ENCODE results near the gene TUBA1C. TPM values are rescaled to one million over a fixed set of nuclear protein-coding genes. Genes with fewer than 3 reads are reported as not detected.

TUBA1C gene
- total and polyA plus RNA-seq, 9 of the 15 experiments (the other 6 are each of a cell fraction or from before 2014, with no cell fraction given) = 755 to 3,012 (median 914) TPM

- no peak for TF ChIP-seq CREB5 (CRISPR knock-in tag; IDR thresholded peaks at IDR 0.05)
- TF ChIP-seq CHCHD3 (CRISPR knock-in tag; IDR thresholded peaks at IDR 0.05) = peak; percentile 93
- TF ChIP-seq TRIM28 (IDR thresholded peaks at IDR 0.05) = no peak
- no peak for TF ChIP-seq HMG20B (CRISPR knock-in tag; IDR thresholded peaks at IDR 0.05)
- no peak for TF ChIP-seq PTRF (tag; IDR thresholded peaks at IDR 0.05)
- TF ChIP-seq ZNF253 (CRISPR knock-in tag; conservative IDR thresholded peaks at IDR 0.05) = no peak; the same call in 1 of the 2 replicates
- no peak for TF ChIP-seq ZNF785 (CRISPR knock-in tag; IDR thresholded peaks at IDR 0.05)
- peak; percentile 80 for TF ChIP-seq MAFG (tag; conservative IDR thresholded peaks at IDR 0.05)
- peak; percentile 93 for TF ChIP-seq PRPF4 (IDR thresholded peaks at IDR 0.05; ENCODE audit: insufficient read depth, low read depth, low read length, poor library complexity, severe bottlenecking)
- no peak for TF ChIP-seq ZNF830 (CRISPR knock-in tag; IDR thresholded peaks at IDR 0.05)
- no peak for TF ChIP-seq ETV5 (CRISPR knock-in tag; IDR thresholded peaks at IDR 0.05; ENCODE audit: low read depth)
- TF ChIP-seq FOXJ3 (CRISPR knock-in tag; IDR thresholded peaks at IDR 0.05) = no peak
- 0 out of 4 replicates have a peak, but pooled peaks of 1 of the 2 experiments have one; percentile 52 for TF ChIP-seq MLX (CRISPR knock-in tag; conservative IDR thresholded peaks at IDR 0.05)
- no peak for TF ChIP-seq TCFL5 (CRISPR knock-in tag; conservative IDR thresholded peaks at IDR 0.05)
- TF ChIP-seq THRB (CRISPR knock-in tag; conservative IDR thresholded peaks at IDR 0.05) = no peak; the same call in none of the 2 replicates
- TF ChIP-seq PTBP1 (IDR thresholded peaks at IDR 0.05; ENCODE audit: low read depth, low read length) = peak; percentile 61
- no peak for TF ChIP-seq ETS2 (tag; IDR thresholded peaks at IDR 0.05; ENCODE audit: borderline replicate concordance, poor library complexity, severe bottlenecking)
- no peak for TF ChIP-seq E4F1 (CRISPR knock-in tag; IDR thresholded peaks at IDR 0.05; ENCODE audit: borderline replicate concordance)
- TF ChIP-seq ZNF316 (IDR thresholded peaks at IDR 0.05) = peak; percentile 69
- TF ChIP-seq PHF20 (IDR thresholded peaks at IDR 0.05; ENCODE audit: partially characterized antibody) = no peak
- TF ChIP-seq ZNF551 (CRISPR knock-in tag; IDR thresholded peaks at IDR 0.05) = no peak
- no peak; the same call in 1 of the 2 replicates for TF ChIP-seq MYBL2 (IDR thresholded peaks at IDR 0.05; ENCODE audit: low read depth)
- no peak; the same call in 1 of the 2 replicates for TF ChIP-seq MYBL2 (CRISPR knock-in tag; IDR thresholded peaks at IDR 0.05; ENCODE audit: borderline replicate concordance)
These were observed at the start of gene TUBA1C (continued) for GRCh38 chr12:49264873-49265792.

All from K562 (cell line).